Rectal smooth muscle tissue (tissue), 1 donor: ENCODE data around the gene DLGAP1.

Experiments
- H3K27ac ChIP-seq: one replicate; pipeline ENCODE4 v1.7.0; 2013; ENCODE audit warnings: low read depth, low read length, inconsistent platforms
- H3K27me3 ChIP-seq: one replicate; pipeline ENCODE4 v1.7.0; 2013; ENCODE audit warnings: low read length; ENCODE audit not compliant: control insufficient read depth, insufficient read depth
- H3K36me3 ChIP-seq: one replicate; pipeline ENCODE4 v1.7.0; 2013; ENCODE audit warnings: low read length; ENCODE audit not compliant: control insufficient read depth, insufficient read depth
- H3K4me1 ChIP-seq: one replicate; pipeline ENCODE4 v1.7.0; 2013; ENCODE audit warnings: low read length; ENCODE audit not compliant: control insufficient read depth, insufficient read depth
- H3K4me3 ChIP-seq: one replicate; pipeline ENCODE4 v1.7.0; 2013; ENCODE audit warnings: low read length
- H3K9ac ChIP-seq: one replicate; pipeline ENCODE4 v1.7.0; 2013; ENCODE audit warnings: low read length

The DLGAP1 gene

DNA sequence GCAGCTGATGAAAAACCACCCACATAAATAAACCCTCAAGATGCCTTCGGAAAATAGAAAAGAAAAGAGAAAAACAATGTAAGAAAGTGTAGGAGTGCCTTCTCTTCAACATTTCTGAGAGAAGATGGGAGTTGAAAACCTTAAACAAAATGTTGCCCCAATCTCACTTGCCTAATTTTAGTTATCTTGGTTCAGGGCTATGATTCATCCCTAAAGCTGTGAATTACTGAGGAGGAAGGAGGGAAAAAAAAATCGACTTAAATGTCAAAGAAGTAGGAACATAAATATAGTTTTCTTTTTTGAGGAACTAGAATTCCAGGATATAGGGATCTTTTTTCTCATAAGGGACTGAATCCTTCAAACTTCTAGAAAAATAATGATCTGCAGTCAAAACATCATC lies 644.8 kb downstream of the DLGAP1 start:
- Histone ChIP-seq H3K36me3 (no peaks in the 10 kb centered on the region), H3K27ac (no peak overlapping the region), H3K9ac (no peak overlapping the region), H3K4me3 (no peak overlapping the region), H3K4me1 (no peaks in the 10 kb centered on the region), H3K27me3 (no peaks in the 10 kb centered on the region)

DNA sequence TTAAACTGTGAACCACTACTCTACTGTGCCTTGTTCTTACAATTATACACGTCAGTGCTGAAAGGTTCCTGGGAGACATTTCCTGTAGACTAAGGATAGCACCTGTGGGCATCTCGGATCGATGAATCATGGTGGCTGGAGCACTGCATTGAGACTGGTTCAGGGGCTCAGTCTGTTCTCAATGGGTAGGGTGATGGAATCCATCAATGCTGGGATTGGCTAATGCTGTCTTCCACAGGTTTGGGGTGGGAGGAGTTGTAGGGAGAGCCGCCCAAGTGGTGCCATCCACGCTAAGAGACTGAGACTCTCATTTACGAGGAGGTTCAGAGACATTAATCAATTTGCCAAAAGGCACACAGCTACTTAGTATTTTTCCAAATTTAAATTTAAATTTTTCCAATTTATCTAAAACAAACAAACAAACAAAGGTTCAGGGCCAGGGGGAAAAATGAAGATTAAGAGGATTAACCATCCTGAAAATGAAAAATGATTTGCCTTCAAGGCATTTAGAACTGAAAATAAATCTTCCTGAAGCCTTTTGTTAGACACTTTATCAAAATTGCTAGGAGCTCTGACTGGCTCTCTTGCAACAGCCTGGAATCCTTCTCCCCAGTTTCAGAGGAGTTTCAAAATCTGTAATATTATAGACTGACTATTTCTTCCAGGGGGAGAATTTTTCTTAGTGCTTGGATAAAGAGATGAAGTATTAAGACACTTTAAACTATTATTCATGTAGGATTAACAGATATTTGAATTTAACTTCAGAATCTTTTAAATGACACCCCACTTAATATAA lies 645.9 kb downstream of the DLGAP1 start:
- Histone ChIP-seq H3K9ac (no peak overlapping the region), H3K27ac (no peak overlapping the region), H3K4me3 (no peak overlapping the region), H3K27me3 (no peaks in the 10 kb centered on the region), H3K4me1 (no peaks in the 10 kb centered on the region), H3K36me3 (no peaks in the 10 kb centered on the region)

DNA sequence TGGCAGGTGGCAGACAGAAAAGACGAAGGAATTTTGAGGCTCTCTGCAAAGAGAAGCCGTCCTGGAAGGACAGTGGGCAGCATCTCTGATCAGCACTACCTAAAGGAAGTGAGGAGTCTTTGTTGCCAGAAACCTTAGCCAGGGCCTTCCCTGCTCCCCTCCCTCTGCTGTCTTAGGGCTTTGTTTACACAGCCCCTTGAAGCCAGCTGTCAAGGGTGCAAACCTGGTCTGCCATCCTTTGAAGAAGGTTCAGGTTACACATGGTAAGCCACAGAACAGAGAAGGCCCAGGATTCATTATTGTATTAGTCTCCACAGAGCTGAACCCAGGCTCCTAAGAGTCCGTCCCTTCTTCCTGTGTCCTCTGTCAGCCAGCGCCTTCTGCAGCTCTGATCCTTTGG lies 648.5 kb downstream of the DLGAP1 start:
- no peaks in the 10 kb centered on the region for H3K36me3 ChIP-seq
- no peak overlapping the region for H3K27ac ChIP-seq
- no peaks in the 10 kb centered on the region for H3K4me1 ChIP-seq
- H3K9ac ChIP-seq, result no peak overlapping the region
- no peak overlapping the region for H3K4me3 ChIP-seq
- H3K27me3 ChIP-seq, result no peaks in the 10 kb centered on the region

DNA sequence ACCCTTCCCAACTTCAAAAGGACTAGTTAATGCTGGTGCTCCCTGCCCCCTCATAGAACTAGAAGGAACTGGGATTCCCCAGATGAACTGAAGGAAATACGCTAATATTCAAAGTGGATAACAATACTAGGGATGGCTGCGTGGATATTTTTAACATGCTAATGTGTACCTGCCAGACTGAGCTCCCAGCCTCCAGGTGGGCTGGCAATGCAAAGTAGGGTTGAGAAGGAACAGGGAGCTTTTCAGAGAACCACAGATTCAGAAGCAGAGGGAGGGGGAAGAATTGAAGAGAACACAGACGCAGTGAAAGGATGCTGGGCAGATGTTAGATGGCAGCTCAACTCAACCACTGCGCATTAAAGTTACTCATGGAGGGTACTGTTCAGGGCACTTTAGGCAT lies 650.8 kb downstream of the DLGAP1 start:
- Histone ChIP-seq H3K4me3 (no peak overlapping the region), H3K27me3 (no peaks in the 10 kb centered on the region), H3K9ac (no peak overlapping the region), H3K4me1 (no peaks in the 10 kb centered on the region), H3K27ac (no peak overlapping the region), H3K36me3 (no peaks in the 10 kb centered on the region)

DNA sequence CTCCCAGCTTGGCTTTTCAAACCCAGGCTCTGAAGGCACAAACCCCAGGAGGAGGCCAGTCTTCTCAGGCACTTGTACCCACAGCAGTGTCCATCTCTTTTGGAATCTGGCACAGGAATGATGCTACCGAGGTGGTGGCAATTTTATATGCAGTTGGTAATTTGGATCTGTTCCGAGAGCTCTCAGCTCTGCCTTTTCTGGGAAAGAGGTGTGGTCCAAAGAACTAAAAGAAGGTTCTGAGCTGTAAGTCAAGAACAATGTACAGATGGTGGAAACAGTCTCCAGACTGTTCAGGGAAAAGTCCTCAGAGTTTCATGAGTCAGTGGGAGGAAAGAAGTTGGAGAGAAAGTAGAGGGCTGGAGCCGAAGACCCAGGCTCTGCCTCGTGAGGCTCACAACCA lies 651.8 kb downstream of the DLGAP1 start:
- no peak overlapping the region for H3K27ac ChIP-seq
- no peaks in the 10 kb centered on the region for H3K27me3 ChIP-seq
- no peak overlapping the region for H3K9ac ChIP-seq
- no peak overlapping the region for H3K4me3 ChIP-seq
- H3K36me3 ChIP-seq, result no peaks in the 10 kb centered on the region
- no peaks in the 10 kb centered on the region for H3K4me1 ChIP-seq

DNA sequence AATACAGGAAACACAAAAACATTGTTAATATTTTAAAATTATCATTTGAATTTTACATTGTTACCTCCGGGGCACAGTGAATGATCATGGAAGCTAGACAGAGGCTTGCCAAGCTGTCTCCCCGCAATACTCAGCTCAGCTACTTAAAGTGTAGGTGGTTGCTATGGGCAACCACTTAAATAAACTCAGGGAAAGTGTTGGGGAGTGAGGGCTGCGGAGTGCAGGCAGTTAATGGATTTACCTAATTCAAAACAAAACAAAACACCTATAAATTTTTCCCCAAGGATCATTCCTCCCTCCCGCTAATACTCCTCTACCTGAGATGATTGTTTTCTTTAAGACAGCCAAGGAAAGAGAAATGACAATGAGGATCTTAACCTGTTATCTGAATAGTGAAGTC lies 655.6 kb downstream of the DLGAP1 start:
- Histone ChIP-seq H3K9ac (no peak overlapping the region), H3K4me1 (no peaks in the 10 kb centered on the region), H3K36me3 (no peaks in the 10 kb centered on the region), H3K27ac (no peak overlapping the region), H3K4me3 (no peak overlapping the region), H3K27me3 (no peaks in the 10 kb centered on the region)

DNA sequence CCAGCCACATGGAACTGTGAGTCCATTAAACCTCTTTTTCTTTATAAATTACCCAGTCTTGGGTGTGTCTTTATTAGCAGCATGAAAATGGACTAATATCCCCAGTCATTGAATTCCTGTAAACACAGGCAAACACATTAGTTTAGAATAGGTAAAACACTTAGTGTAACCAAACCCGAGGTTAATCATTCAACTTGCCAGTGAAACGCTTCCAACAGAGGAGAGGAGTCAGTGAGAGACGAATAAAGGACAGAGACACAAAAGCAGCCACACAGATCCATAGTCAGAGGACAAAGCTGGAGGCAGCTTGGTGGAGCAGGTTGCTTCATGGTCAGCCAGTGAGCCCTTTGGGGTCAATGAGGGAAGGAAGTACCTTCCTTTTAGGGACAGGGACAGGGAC lies 657.1 kb downstream of the DLGAP1 start:
- Histone ChIP-seq H3K4me3 (no peak overlapping the region), H3K9ac (no peak overlapping the region), H3K4me1 (no peaks in the 10 kb centered on the region), H3K36me3 (no peaks in the 10 kb centered on the region), H3K27ac (no peak overlapping the region), H3K27me3 (no peaks in the 10 kb centered on the region)

DNA sequence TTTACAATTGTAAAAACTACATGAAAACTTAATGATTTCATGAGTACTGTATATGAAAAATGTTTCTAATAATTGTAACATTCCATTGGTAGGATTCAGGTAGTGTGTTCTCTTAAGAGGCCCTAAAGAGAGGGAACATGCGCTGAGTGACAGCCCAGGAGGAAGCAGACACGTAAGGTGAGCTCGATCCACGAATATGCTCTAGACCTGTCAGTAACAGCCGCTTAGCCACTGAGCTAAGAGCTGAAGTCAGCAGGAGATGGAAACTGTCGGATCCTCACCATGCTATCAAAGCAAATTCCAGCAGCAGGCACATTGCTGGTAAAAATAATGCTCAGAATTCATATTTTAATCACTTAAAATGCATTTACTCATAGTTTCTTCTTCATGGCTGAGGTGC lies 658.7 kb downstream of the DLGAP1 start:
- Histone ChIP-seq H3K27ac (no peak overlapping the region), H3K4me1 (no peaks in the 10 kb centered on the region), H3K36me3 (no peaks in the 10 kb centered on the region), H3K27me3 (no peaks in the 10 kb centered on the region), H3K9ac (no peak overlapping the region), H3K4me3 (no peak overlapping the region)

DNA sequence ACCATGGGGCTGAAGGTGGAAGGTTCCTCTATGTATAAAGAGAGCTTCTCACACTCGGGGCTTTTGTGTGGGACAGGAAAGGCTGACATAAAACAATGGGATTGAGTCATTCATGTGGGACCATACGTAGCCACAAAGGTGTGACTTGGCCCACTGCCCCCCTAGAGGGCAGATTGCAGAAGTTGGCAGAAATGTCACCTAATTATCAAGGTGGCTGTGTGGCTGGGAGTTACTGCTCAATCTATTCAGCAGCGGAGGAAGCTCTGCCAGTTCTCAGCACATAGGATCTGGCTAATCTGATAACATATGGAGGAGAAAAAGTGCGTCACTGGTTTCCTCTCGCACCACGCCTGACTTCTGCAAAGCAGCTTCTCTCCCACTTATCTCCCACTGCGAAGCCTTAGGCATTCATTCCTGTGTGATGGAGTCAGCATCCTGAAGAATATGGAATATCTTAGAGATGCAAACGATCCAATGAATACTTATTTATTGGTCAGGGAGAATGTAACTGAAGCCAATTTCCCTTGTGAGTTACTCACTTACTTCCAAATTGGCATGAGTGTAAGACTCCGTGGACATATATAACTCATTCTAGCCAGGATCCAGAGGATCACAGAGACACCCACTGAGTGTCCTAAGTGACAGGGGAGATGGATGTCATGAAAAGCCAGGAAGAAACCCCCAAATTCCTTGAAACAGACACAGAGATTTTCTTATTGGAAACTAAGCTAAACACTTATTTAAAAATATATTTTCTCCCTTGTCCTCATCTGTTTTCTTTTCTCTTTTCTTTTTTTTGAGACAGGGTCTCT lies 660.4 kb downstream of the DLGAP1 start:
- no peaks in the 10 kb centered on the region for H3K36me3 ChIP-seq

DNA sequence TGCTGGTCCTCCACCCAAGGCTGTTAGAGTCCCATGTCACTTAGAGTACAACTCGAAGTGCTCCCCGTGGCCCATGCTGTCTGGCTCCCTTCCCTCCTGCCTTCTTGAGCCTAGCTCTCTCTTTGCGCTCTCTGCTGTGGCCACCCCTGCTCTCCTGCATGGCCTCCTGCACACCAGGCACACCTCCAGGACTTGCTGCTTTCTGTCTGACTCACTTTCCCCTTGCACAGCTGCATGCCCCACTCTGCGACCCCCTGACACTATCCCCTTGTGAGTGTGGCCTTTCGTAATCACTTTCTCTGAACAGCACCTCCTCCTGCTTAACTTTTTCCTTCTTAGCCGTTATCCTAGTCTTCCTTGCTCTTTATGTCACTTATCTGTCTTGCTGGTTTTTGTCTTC lies 661.6 kb downstream of the DLGAP1 start:
- H3K27ac ChIP-seq, result no peak overlapping the region
- no peaks in the 10 kb centered on the region for H3K36me3 ChIP-seq
- no peak overlapping the region for H3K9ac ChIP-seq
- H3K27me3 ChIP-seq, result no peaks in the 10 kb centered on the region
- no peak overlapping the region for H3K4me3 ChIP-seq
- no peaks in the 10 kb centered on the region for H3K4me1 ChIP-seq

More for the DNA sequence above, 660.4 kb downstream of the DLGAP1 start:
- H3K9ac ChIP-seq, result no peak overlapping the region
- H3K27ac ChIP-seq, result no peak overlapping the region
- no peaks in the 10 kb centered on the region for H3K4me1 ChIP-seq
- H3K27me3 ChIP-seq, result no peaks in the 10 kb centered on the region
- H3K4me3 ChIP-seq, result no peak overlapping the region

DNA sequence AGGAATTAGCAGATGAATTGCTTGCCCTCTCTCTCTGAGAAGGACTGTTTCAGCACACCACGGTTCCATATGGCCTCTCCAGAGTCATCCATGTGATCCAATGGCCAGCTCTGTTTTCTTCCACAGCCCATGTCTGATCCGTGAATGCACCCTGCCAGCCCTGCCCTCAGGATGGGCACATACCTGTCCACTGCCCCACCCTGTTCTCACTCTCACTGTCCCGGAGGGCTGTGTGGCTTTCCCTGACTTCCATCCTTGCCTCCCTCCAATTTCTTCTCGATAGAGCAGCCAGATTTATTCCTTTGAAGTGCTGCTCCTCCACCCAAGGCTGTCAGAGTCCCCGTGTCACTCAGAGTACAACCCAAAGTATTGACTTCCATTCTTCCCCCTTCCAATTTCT lies 662.0 kb downstream of the DLGAP1 start:
- no peak overlapping the region for H3K27ac ChIP-seq
- no peaks in the 10 kb centered on the region for H3K27me3 ChIP-seq
- H3K4me3 ChIP-seq, result no peak overlapping the region
- no peak overlapping the region for H3K9ac ChIP-seq
- H3K4me1 ChIP-seq, result no peaks in the 10 kb centered on the region
- no peaks in the 10 kb centered on the region for H3K36me3 ChIP-seq

DNA sequence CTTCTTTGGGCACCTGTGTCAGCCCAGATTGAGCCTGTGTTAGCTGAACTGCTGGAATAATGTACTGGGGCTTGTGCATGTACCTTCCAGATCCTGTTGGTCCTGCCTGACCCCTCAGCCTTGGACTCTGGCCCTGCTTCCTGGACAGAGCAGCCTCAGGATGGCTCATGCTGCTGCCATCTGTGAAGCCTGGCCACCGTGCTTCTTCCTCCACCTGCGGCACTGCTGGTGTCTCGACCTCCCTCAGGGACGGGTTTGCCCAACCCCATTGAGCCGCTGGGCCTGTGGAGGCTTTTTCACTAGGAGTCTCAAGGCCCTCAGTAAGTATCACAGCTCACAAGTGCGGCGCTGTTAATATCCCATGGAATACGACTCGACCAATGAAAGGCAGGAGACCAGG lies 662.4 kb downstream of the DLGAP1 start:
- Histone ChIP-seq H3K9ac (no peak overlapping the region), H3K4me3 (no peak overlapping the region), H3K4me1 (no peaks in the 10 kb centered on the region), H3K27me3 (no peaks in the 10 kb centered on the region), H3K36me3 (no peaks in the 10 kb centered on the region), H3K27ac (no peak overlapping the region)

DNA sequence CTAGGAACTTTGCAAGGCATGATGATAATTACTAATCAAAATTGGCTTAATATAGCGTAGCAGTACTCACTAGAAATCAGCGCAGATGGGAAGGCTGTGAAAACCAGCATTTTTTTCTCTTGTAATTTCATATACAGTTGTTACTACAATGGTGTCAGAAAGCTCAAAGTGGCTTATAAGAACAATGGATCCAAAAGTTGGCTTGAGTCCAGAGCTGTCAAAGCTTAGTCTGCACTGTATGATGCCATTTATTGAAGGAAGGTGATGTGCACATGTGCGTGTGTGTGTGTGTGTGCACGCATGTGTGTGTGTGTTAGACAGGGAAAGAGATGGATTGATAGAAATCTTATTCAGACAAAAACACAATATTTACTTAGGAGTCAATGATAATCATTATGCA lies 663.9 kb downstream of the DLGAP1 start:
- Histone ChIP-seq H3K36me3 (no peaks in the 10 kb centered on the region), H3K4me1 (no peaks in the 10 kb centered on the region), H3K27ac (no peak overlapping the region), H3K9ac (no peak overlapping the region), H3K4me3 (no peak overlapping the region), H3K27me3 (no peaks in the 10 kb centered on the region)
